K562 (cell line): ENCODE data around the gene OOSP4B. TPM values are rescaled to one million over a fixed set of nuclear protein-coding genes. Genes with fewer than 3 reads are reported as not detected.

Experiments used
- ATAC-seq: fragments of 200-7000 bp; cut with Tn5 transposase; 3 replicates; pipeline ENCODE4 v1.9.1; 2020; ENCODE audit warnings: moderate library complexity
- BruUV-seq: library from RNA; stranded (reverse); fragments of 400-500 nt; replicated peaks from 2 replicates; lab custom pipeline; 2021; lab: Mats Ljungman, UMichigan
- CTCF ChIA-PET: fragments of 300-600 bp; formaldehyde crosslinking; extraction: SDS; loops from one replicate; lab custom pipeline; 2021; ENCODE audit warnings: low intra/inter-chr PET ratio; lab: Yijun Ruan, JAX
- POLR2A ChIA-PET: fragments of 300-600, 350-650 bp; sonication (Branson Sonifier 250); formaldehyde crosslinking; extraction: SDS; loops from one replicate; lab custom pipeline; 2021; ENCODE audit warnings: antibody characterized with exemption, inconsistent platforms; lab: Yijun Ruan, JAX
- DNase-seq, 4 experiments: peaks; one replicate each; pipeline versions ENCODE4 v3.0.0 to v3.0.0-alpha.2; 2011 to 2018; ENCODE audit warnings: low spot score in 3 of 4, mixed read lengths in 3 of 4; ENCODE audit errors: extremely low read depth in 1 of 4
- FAIRE-seq: peaks from 2 replicates; lab custom pipeline; 2011; peaks lifted over from hg19 to GRCh38; lab: Jason Lieb, UNC
- H2AFZ ChIP-seq: 2 replicates; pipeline ENCODE4 v1.6.0; 2011; ENCODE audit warnings: low read depth, low read length, control low read depth, inconsistent platforms
- H3K27ac ChIP-seq: fragments of 200-600 bp; 3 replicates; pipeline ENCODE4 v1.8.0; 2011; ENCODE audit warnings: low read depth, mild to moderate bottlenecking, control low read depth, inconsistent platforms, low read length, moderate library complexity, mixed read lengths; ENCODE audit errors: extremely low read depth
- H3K27me3 ChIP-seq, 2 experiments: fragments of 300-600 bp in 1 of 2; 2 replicates in 1 of 2; 3 replicates in 1 of 2; pipeline versions ENCODE4 v1.6.0 to v1.8.0; 2011; ENCODE audit warnings: inconsistent platforms in 2 of 2, low read length in 2 of 2, mild to moderate bottlenecking in 1 of 2, mixed read lengths in 1 of 2, moderate library complexity in 1 of 2; ENCODE audit not compliant: control insufficient read depth in 2 of 2, insufficient read depth in 2 of 2
- H3K36me3 ChIP-seq: fragments of 300-600 bp; 3 replicates; pipeline ENCODE4 v1.8.0; 2011; ENCODE audit warnings: mild to moderate bottlenecking, low read length, inconsistent platforms; ENCODE audit not compliant: control insufficient read depth, insufficient read depth
- H3K4me1 ChIP-seq, 2 experiments: fragments of 200-600 bp in 1 of 2; replicated peaks in 1 of 2; 2 replicates in 1 of 2; 3 replicates in 1 of 2; pipeline versions ENCODE4 v1.5.1 to v1.8.0; 2011; ENCODE audit warnings: inconsistent platforms in 2 of 2, low read length in 2 of 2, mild to moderate bottlenecking in 1 of 2, mixed read lengths in 1 of 2, moderate library complexity in 1 of 2; ENCODE audit not compliant: control insufficient read depth in 2 of 2, insufficient read depth in 2 of 2
- H3K4me2 ChIP-seq: 2 replicates; pipeline ENCODE4 v1.6.1; 2011; ENCODE audit warnings: low read length, control low read depth, inconsistent platforms, mixed read lengths; ENCODE audit not compliant: insufficient read depth
- H3K4me3 ChIP-seq: fragments of 200-600 bp; sonication (generic), shearing (Covaris generic); 2 replicates; pipeline ENCODE4 v1.5.1; 2016; ENCODE audit warnings: control low read depth, inconsistent platforms
- H3K79me2 ChIP-seq: fragments of 200-600 bp; 3 replicates; pipeline ENCODE4 v1.8.0; 2011; ENCODE audit warnings: low read length, inconsistent platforms; ENCODE audit not compliant: control insufficient read depth, insufficient read depth
- H3K9ac ChIP-seq, 2 experiments: 2 replicates each; pipeline versions ENCODE4 v1.6.0 to v1.6.1; 2011; ENCODE audit warnings: low read depth in 2 of 2, low read length in 2 of 2, control low read depth in 1 of 2, inconsistent platforms in 1 of 2, mild to moderate bottlenecking in 1 of 2, mixed read lengths in 1 of 2; ENCODE audit not compliant: insufficient read depth in 1 of 2
- H3K9me1 ChIP-seq: one replicate; pipeline ENCODE4 v1.6.0; 2011; ENCODE audit warnings: inconsistent platforms, mild to moderate bottlenecking, low read length, moderate library complexity; ENCODE audit not compliant: control insufficient read depth, insufficient read depth
- H3K9me3 ChIP-seq: replicated peaks from 2 replicates; pipeline ENCODE4 v1.5.1; 2011; ENCODE audit warnings: low read depth, low read length, inconsistent platforms; ENCODE audit not compliant: control insufficient read depth, insufficient read depth
- H4K20me1 ChIP-seq: replicated peaks from 2 replicates; pipeline ENCODE4 v1.6.1; 2011; ENCODE audit warnings: low read length, inconsistent platforms, mixed read lengths; ENCODE audit not compliant: control insufficient read depth, insufficient read depth
- ESRRB ChIP-seq: fragments of 250-450 bp; sonication (Bioruptor Pico); IDR thresholded peaks from 2 replicates; pipeline ENCODE4 v1.5.0; 2020; ENCODE audit warnings: mild to moderate bottlenecking, moderate library complexity, borderline replicate concordance
- LEF1 ChIP-seq: fragments of 450-650 bp; IDR thresholded peaks from 2 replicates; pipeline ENCODE4 v1.6.1; 2016; ENCODE audit warnings: mild to moderate bottlenecking
- NRF1 ChIP-seq, 2 experiments: fragments of 450-650 bp; IDR thresholded peaks in 1 of 2; conservative IDR thresholded peaks in 1 of 2; 2 replicates each; pipeline ENCODE4 v1.6.1; 2014; ENCODE audit warnings: mild to moderate bottlenecking in 2 of 2
- ZNF274 ChIP-seq: IDR thresholded peaks from 2 replicates; pipeline ENCODE4 v1.6.1; 2011; ENCODE audit warnings: low read depth, mild to moderate bottlenecking, low read length, moderate library complexity, borderline replicate concordance
- WGBS: fragments of 100-300 bp; shearing (Covaris generic); methylation state at CpG from one replicate; pipeline ENCODE4 v1.1.6; 2016; ENCODE audit warnings: low coverage, mixed read lengths; ENCODE audit not compliant: insufficient coverage; ENCODE audit errors: missing lambda C conversion rate; 5-methylcytosine and 5-hydroxymethylcytosine counted together
- in situ Hi-C: fragments of 300-500 bp; cut with MboI; formaldehyde crosslinking; loops from 4 replicates; pipeline ENCODE4 v1.15.0; 2018; ENCODE audit warnings: inconsistent platforms, mixed read lengths
- intact Hi-C: fragments of 100-400 bp; cut with micrococcal nuclease; formaldehyde crosslinking; loops from 2 replicates; pipeline ENCODE4 v1.14.2; 2022
- polyA plus RNA-seq, 8 experiments: library from polyadenylated mRNA; depleted of rRNA in 4 of 8; stranded (reverse) in 5 of 8; unstranded in 3 of 8; fragments of >200 nt; fragmentation: Nextera tagmentation in 2 of 8; fragmentation: Illumina TruSeq in 1 of 8; extraction: Ambion mirVana in 2 of 8; extraction: Trizol in 1 of 8; gene quantifications; 2 replicates each; pipeline versions ENCODE4 v1.2.1 to v1.2.3, GENCODE V29; 2011 to 2014; ENCODE audit warnings: inconsistent platforms in 1 of 8, missing spikeins in 1 of 8
- total RNA-seq, 7 experiments: library from RNA; depleted of rRNA in 6 of 7; stranded (reverse); fragments of >200 nt in 6 of 7; fragmentation: Illumina TruSeq in 2 of 7; extraction: Trizol in 2 of 7; gene quantifications; 2 replicates each; pipeline versions ENCODE4 v1.2.1 to v1.2.3, GENCODE V29; 2011 to 2021; ENCODE audit warnings: low replicate concordance in 1 of 7

OOSP4B gene
- total and polyA plus RNA-seq, 9 of the 15 experiments (the other 6 are each of a cell fraction or from before 2014, with no cell fraction given): 0.10 to 0.43 (median 0.15) TPM; not detected in 5

GRCh38 chr11:59997800-59998199 is 19.2 kb upstream of the OOSP4B start:
- no peaks in the 10 kb centered on the region for H3K4me1 ChIP-seq
- TF ChIP-seq LEF1 (no peak), NRF1 (conservative IDR thresholded peaks at IDR 0.05 in 1 of 2, IDR thresholded peaks at IDR 0.05 in 1 of 2) (no peak)
- TF ChIP-seq, all 486 proteins: peak for 0
- Histone ChIP-seq H4K20me1 (no peaks in the 10 kb centered on the region), H3K36me3 (no peaks in the 10 kb centered on the region), H3K79me2 (no peaks in the 10 kb centered on the region), H3K27me3 (no peaks in the 10 kb centered on the region), H3K4me3 (no peak overlapping the region), H3K9me3 (peaks cover 6% of the 10 kb centered on the region), H3K9ac (no peak overlapping the region), H3K4me2 (no peak overlapping the region), H3K27ac (no peak overlapping the region), H3K9me1 (no peaks in the 10 kb centered on the region), H2AFZ (0 out of 2 replicates have a peak overlapping the region, but pooled peaks have one; percentile 11)
- intact Hi-C loops (no loop called here), in situ Hi-C loops (no loop called here)
- DNase-seq: no peak
- no peak for ATAC-seq
- no TSS peak for BruUV-seq
- ChIA-PET POLR2A (no interaction called here), CTCF (no interaction called here)
- no peak for FAIRE-seq
- WGBS: 16% methylated on average over 2 of the region's 2 CpGs

GRCh38 chr11:59999691-60000090 is 17.3 kb upstream of the OOSP4B start:
- peak overlapping the region; percentile 35; the same call in 1 of the 2 replicates for H2AFZ ChIP-seq
- in situ Hi-C loops: no loop called here
- WGBS: 23% methylated on average over 4 of the region's 4 CpGs

More at GRCh38 chr11:59999691-60000090, 17.3 kb upstream of the OOSP4B start:
- no TSS peak for BruUV-seq
- Histone ChIP-seq H3K9me1 (no peaks in the 10 kb centered on the region), H3K27ac (no peak overlapping the region), H3K9me3 (peaks cover 5% of the 10 kb centered on the region; the same call in 1 of the 2 replicates), H3K4me3 (no peak overlapping the region), H3K27me3 (no peaks in the 10 kb centered on the region), H3K9ac (no peak overlapping the region), H3K36me3 (no peaks in the 10 kb centered on the region), H3K4me2 (no peak overlapping the region), H4K20me1 (no peaks in the 10 kb centered on the region), H3K79me2 (no peaks in the 10 kb centered on the region), H3K4me1 (no peaks in the 10 kb centered on the region)
- intact Hi-C loops: no loop called here
- TF ChIP-seq ESRRB (no peak), ZNF274 (peak; percentile 87)
- ATAC-seq (no peak), DNase-seq (no peak), FAIRE-seq (no peak)
- CTCF ChIA-PET: no interaction called here
- POLR2A ChIA-PET: interaction anchor here (0.6 kb wide), 1 partner anchor 76 kb away, joined by 3 read pairs; no protein-coding TSS in a partner anchor
